ENCODE results near the gene ARID5B. TPM values are rescaled to one million over a fixed set of nuclear protein-coding genes. Genes with fewer than 3 reads are reported as not detected.

ARID5B gene
- total RNA-seq, 4 donors from 2014 or later: 7.6 to 36.3 (median 21.2) TPM

DNA sequence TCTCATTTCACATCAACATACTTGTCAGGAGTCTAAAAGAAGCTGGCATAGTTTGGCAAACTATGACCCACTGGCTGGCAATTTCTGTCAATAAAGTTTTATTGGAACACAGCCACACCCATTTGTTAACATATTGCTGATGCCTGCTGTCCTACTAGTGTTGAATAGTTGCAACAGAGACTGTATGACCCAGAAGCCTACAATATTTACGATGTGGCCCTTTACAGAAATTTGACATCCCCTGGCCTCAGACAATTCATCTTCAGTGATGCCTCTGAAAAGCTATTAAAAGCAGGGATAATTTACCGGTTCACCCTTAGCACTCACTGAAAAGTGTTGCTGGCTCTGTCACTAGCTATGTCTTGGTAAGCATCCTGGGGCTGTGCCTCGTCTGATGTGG lies 155.2 kb downstream of the ARID5B start:
- TF ChIP-seq POLR2A (IDR thresholded peaks at IDR 0.05) (no peak), CTCF (IDR thresholded peaks at IDR 0.05) (no peak)
- H3K9me3 ChIP-seq: no peaks in the 10 kb centered on the region
- intact Hi-C loops (cut with DNase I): no loop called here
- WGBS, 2 donors: 77 to 78% methylated on average over 3 of the region's 3 CpGs
- peaks cover 0 to 6% of the 10 kb centered on the region in 2 donors for H3K4me1 ChIP-seq
- no peak for DNase-seq
- peak overlapping the region; percentile 66 to 88 (median 72) for H3K27ac ChIP-seq
- H3K27me3 ChIP-seq: no peaks in the 10 kb centered on the region
- peaks cover 0 to 4% of the 10 kb centered on the region in 2 donors for H3K36me3 ChIP-seq
- H3K4me3 ChIP-seq (replicated peaks in 1 of 3): no peak overlapping the region

DNA sequence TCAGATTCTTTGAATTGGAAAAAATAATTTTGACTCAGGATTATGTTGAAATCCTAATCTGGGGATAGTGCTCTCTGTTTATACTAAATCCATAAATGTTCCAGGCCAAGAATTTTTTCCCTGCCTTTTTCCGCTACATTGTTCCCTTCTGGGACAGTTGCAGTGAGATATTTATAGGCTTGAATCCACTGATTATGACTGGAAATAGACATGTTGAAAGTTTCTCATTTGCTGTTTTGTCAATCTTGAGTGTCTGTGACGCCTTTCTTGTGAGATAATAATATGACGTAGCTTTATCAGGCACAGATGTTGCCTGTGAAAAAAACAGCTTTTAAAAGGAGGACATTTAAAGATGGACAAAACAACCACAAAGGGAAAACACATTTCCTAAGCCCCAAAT lies 155.9 kb downstream of the ARID5B start:
- Histone ChIP-seq H3K27ac (peak overlapping the region; percentile 66 to 88 (median 72)), H3K36me3 (peaks cover 0 to under 1% of the 10 kb centered on the region in 2 donors), H3K4me3 (replicated peaks in 1 of 3) (no peak overlapping the region), H3K4me1 (peaks cover 0 to 6% of the 10 kb centered on the region in 2 donors), H3K9me3 (no peaks in the 10 kb centered on the region), H3K27me3 (no peaks in the 10 kb centered on the region)
- DNase-seq: no peak
- intact Hi-C loops (cut with DNase I): no loop called here
- TF ChIP-seq POLR2A (IDR thresholded peaks at IDR 0.05) (no peak), CTCF (IDR thresholded peaks at IDR 0.05) (no peak)
- 60 to 78% methylated on average over 3 of the region's 3 CpGs for WGBS, 2 donors

GRCh38 chr10:62057850-62058249 lies 156.4 kb downstream of the ARID5B start:
- Histone ChIP-seq H3K4me1 (peaks cover 0 to 6% of the 10 kb centered on the region in 2 donors), H3K9me3 (no peaks in the 10 kb centered on the region), H3K4me3 (replicated peaks in 1 of 3) (no peak overlapping the region), H3K27ac (peak overlapping the region; percentile 24 to 88 (median 68)), H3K36me3 (no peaks in the 10 kb centered on the region), H3K27me3 (no peaks in the 10 kb centered on the region)
- DNase-seq: no peak
- 79 to 85% methylated on average over 5 of the region's 5 CpGs for WGBS, 2 donors
- TF ChIP-seq CTCF (IDR thresholded peaks at IDR 0.05): no peak
- no peak for TF ChIP-seq POLR2A (IDR thresholded peaks at IDR 0.05)
- intact Hi-C loops (cut with DNase I): no loop called here

DNA sequence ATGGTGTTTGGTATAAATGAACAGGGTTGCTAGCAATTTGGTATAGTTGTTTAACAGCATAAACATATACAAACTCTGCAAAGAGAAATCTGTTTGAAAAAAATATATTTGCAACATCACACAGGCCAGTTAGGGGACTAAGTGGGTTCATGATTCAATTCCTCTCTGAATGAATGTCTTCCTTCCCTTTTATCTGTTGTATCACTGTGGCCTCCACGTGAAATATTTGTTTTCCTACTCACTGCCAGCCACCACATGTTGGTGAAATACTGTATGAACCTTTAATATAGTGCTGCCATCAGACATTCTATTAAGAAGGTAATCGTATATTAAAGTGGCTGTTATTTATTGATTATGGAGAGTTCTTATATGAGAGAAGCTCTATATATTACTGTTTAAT lies 157.0 kb downstream of the ARID5B start:
- no peaks in the 10 kb centered on the region for H3K36me3 ChIP-seq

DNA sequence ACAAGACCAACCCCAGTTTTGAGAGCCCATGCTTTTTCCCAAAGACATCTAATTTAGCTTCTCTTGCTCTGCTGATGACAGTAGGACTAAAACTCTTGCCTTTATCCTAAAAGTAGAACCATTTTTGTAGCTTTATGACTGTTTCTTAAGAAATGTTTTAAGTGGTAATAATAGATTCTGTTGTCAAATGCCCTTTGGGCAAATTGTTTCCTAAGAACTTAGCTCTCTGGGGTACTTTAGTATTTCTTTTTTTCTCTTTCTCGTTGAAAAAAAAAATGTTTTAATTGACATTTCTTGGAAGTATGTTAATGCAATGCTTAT lies 157.4 kb downstream of the ARID5B start:
- no peak for DNase-seq
- Histone ChIP-seq H3K4me1 (peaks cover 0 to 6% of the 10 kb centered on the region in 2 donors), H3K27ac (peak overlapping the region in 2 of 3 donors; percentile 68 to 88), H3K27me3 (no peaks in the 10 kb centered on the region), H3K4me3 (replicated peaks in 1 of 3) (no peak overlapping the region), H3K9me3 (no peaks in the 10 kb centered on the region), H3K36me3 (no peaks in the 10 kb centered on the region)
- TF ChIP-seq POLR2A (IDR thresholded peaks at IDR 0.05) (no peak), CTCF (IDR thresholded peaks at IDR 0.05) (no peak)
- intact Hi-C loops (cut with DNase I): no loop called here
- WGBS, 2 donors: 60 to 62% methylated on average over 1 of the region's 1 CpG

More for the DNA sequence above, 157.0 kb downstream of the ARID5B start:
- TF ChIP-seq CTCF (IDR thresholded peaks at IDR 0.05): no peak
- TF ChIP-seq POLR2A (IDR thresholded peaks at IDR 0.05): no peak
- intact Hi-C loops (cut with DNase I): no loop called here
- Histone ChIP-seq H3K27me3 (no peaks in the 10 kb centered on the region), H3K9me3 (no peaks in the 10 kb centered on the region), H3K4me1 (peaks cover 0 to 6% of the 10 kb centered on the region in 2 donors), H3K4me3 (replicated peaks in 1 of 3) (no peak overlapping the region), H3K27ac (peak overlapping the region in 2 of 3 donors; percentile 68 to 88)
- 73 to 76% methylated on average over 2 of the region's 2 CpGs for WGBS, 2 donors
- DNase-seq: no peak
